D721Med (cell line): ENCODE results near the gene GREM2.

Source experiments
- DNase-seq: peaks from one replicate; pipeline ENCODE4 v3.0.0; 2011; ENCODE audit warnings: low spot score; ENCODE audit not compliant: insufficient read length
- FAIRE-seq: peaks from 2 replicates; lab custom pipeline; 2011; peaks lifted over from hg19 to GRCh38; lab: Jason Lieb, UNC
- CTCF ChIP-seq: IDR thresholded peaks from 2 replicates; pipeline ENCODE4 v1.5.1; 2012; ENCODE audit warnings: mild to moderate bottlenecking, control low read depth; ENCODE audit not compliant: insufficient read depth; ENCODE audit errors: missing control alignments

Gene GREM2

GRCh38 chr1:240455228-240455821 is 156.6 kb downstream of the GREM2 start:
- TF ChIP-seq CTCF, result peak; percentile 58
- FAIRE-seq, result no peak
- no peak for DNase-seq

DNA sequence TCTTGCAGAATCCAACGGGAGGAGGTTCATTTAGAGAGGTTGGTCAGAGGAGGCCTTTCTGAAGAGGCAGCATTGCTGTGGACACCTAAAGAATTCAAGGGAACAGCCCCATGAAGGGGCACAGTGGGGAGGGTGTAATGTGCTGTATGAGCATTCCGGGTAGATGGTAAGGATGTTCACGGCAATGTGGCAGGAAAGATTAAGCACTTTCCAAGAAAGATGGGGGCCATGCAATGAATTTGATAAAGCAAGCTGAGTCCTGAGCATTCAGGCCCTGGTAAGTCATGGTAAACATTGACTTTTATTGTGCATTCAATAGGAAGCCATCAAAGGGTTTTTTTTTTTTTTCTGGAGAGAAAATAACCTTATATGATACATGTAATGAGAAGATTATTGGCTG is 166.6 kb downstream of the GREM2 start:
- FAIRE-seq (peak; percentile 38), DNase-seq (no peak)
- no peak for TF ChIP-seq CTCF

- TF ChIP-seq CTCF, result no peak
- DNase-seq, result no peak
- peak; percentile 51 for FAIRE-seq
Observed at GRCh38 chr1:240441669-240442068, 170.3 kb downstream of the GREM2 start.
